Forelimb muscle (tissue), 1 donor: ENCODE data around the gene ALX3. TPM values are rescaled to one million over a fixed set of nuclear protein-coding genes. Genes with fewer than 3 reads are reported as not detected.

ENCODE experiments used
- polyA plus RNA-seq: library from polyadenylated mRNA; unstranded; fragments of 120-200 nt; gene quantifications from one replicate; pipeline ENCODE4 v1.2.1, GENCODE V29; 2013; ENCODE audit not compliant: insufficient read length

Gene ALX3
- polyA plus RNA-seq, 1 donor = not detected

Other genes starting within 250 kb of the ALX3 start
- gene CSF1, start 159.8 kb downstream of the ALX3 start, polyA plus RNA-seq = 7.1 TPM
- gene AHCYL1, start 85.9 kb downstream of the ALX3 start, polyA plus RNA-seq = 38.1 TPM
- gene STRIP1, start 36.0 kb downstream of the ALX3 start, polyA plus RNA-seq = 30.5 TPM
- gene UBL4B, start 41.8 kb upstream of the ALX3 start, polyA plus RNA-seq = not detected
- 0.25 TPM for gene SLC6A17, start 79.8 kb upstream of the ALX3 start, polyA plus RNA-seq
- gene KCNC4, start 139.6 kb upstream of the ALX3 start, polyA plus RNA-seq = 8.0 TPM